NCI-H1930 (cell line): Measurements from ENCODE around the gene ZG16B.

Experiments
- DNase-seq, 2 experiments: peaks; one replicate each; lab custom pipeline; 2025; lab: John Stamatoyannopoulos, UW

The ZG16B gene

DNA sequence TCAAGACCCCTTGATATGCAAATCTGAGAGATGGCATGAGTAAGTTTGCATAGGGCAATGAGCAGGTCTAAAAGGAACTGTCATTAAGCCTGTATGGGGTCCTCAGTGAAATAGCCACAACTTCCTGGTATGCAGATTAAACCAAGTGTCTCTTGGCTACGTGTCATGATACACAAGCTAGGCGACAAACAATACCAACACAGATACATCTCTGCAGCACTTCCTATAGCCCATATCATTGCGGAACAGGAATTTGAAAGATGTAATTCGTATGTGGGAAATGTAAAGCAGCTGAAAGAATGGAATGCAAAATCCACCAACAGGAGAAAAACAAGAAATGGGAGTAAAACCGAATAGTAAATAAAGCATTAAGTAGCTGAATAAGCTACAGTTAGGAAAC is 15.0 kb downstream of the ZG16B start:
- no peak for DNase-seq

DNA sequence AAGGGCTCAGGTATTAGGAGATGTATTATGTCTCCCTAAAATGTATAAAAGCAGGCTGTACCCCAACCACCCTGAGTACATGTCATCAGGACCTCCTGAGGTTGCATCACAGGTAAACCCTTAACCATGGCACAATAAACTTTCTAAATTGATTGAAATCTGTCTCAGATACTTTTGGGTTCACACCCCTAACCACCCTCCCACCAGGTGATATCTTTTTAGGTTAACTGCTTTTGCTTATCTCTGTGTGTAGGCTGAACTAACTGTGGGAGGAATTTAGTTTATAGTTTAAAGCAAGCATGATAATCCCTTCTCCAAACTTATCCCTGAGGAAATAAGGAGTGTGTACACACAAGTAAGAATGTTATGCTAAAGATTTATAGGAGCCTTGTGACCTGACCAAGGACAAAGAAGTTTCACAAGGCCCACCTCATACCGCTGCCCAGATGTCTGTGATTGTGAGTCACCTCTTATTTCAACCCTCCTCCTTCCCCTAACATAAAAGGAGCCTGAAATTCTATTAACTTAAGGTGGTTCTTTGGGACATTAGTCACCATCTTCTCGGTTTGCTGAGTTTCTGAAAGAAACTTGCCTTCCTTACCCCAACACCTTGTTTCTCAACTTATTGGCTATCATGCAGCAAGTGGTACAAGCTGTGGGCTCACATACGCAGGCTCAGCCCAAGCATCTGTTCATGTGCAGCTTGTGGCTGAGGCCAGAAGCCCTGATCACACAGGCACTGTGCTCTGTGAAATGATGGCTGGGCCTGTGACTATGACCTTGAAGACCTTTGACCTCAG is 16.6 kb downstream of the ZG16B start:
- no peak for DNase-seq

DNA sequence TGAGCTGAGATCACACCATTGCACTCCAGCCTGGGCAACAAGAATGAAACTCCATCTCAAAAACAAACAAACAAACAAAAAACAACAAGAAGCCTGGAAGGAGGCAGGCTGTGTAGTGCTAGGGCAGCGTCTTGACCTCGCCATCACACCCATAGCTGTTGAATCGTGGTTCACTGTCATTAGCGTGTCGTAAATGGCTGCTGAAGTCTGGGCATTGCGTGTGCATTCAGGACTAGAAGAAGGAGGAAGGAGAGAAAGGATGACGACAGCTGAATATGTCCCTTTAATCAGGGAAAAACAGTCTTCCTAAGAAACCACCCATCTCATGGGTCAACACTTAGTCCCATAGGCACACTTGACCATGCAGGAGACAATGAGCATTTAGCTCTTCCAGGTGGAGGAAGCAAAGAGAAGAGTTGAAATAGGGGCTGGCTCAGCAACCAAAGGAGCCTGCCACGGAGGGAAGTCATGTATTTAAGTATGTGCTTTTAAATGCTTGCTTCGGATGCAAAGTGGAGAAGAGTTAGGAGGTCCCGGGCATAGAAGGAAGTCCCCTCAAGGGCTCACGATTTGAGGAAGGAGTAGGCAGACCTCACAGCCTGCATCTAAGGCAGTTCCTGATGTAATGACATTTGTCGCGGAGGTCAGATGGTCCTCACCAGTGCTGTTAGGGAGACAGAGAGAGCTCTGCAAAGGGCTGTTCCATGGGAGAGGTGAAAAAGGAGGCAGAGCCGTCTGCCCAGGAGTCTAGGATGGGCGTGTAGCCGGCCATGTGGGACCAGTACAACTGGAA is 19.0 kb downstream of the ZG16B start:
- DNase-seq = no peak

DNA sequence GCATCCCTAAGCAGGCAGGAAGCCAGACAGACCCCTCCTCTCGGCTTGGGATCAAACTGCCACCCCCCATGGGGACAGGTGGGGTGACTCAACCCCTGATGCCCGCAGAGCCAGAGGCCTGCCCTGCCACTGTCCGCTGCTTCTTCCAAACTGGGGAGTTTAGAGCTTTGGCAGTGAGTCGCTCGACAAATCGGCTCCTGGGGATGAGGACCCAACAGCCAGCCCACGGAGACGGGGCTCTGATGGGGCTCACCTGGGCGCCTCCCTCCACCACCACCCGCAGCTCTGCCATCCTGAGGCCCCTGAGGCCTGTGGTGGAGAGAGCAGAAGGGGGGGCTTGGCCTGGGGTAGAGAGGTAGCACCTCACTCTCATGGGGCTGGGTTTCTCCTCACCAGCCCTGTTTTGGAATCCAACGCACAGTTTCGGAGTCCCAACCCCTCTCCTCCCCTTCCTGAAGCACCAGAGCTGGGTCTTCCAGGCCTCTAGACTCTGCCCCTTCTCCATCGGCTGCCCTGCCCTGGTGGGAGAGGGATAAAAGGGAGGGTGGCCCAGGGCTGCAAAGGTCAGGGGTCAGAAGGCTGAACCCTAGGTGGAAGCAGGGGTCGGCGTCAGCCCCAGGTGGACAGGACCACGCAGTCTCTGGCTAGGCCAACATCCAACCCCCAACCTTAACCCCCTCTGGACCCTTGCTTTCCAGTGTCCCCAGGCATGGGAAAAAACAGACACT is 22.1 kb downstream of the ZG16B start:
- no peak for DNase-seq

DNA sequence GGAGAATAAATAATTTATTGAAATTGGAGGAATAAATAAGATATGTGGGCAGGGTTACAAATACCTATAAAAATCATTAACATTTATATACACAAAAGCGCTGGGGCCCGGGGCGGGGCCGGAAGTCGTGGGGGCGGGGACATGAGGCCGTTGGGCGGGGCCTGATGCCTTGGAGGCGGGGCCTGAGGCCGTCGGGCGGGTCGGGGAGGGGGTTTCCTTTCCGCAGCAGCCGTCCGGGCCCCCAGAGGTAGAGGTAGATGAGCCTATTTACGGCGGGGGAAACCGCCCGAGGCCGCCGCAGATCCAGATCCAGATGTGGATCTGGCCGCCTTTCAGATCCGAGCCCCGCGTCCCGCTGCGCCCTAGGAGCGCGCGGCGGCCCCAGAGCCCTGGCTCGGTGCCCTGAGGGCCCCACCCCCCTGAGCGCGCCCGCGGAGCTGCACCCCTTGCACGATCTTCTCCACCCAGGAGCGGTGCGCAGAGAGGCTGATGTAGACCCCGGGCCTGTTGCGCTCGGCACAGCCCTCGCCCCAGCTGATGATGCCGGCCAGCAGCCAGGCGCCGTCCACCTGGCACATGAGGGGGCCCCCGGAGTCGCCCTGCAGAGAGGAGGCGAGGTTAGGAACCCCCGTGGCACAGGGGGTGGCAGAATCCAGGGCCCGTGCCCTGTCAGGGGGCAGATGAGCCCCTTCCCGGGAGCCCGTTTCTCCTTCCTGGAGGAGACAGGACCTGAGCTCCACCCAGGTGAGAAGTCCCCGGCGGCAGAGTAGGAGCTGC is 22.8 kb downstream of the ZG16B start:
- no peak for DNase-seq

DNA sequence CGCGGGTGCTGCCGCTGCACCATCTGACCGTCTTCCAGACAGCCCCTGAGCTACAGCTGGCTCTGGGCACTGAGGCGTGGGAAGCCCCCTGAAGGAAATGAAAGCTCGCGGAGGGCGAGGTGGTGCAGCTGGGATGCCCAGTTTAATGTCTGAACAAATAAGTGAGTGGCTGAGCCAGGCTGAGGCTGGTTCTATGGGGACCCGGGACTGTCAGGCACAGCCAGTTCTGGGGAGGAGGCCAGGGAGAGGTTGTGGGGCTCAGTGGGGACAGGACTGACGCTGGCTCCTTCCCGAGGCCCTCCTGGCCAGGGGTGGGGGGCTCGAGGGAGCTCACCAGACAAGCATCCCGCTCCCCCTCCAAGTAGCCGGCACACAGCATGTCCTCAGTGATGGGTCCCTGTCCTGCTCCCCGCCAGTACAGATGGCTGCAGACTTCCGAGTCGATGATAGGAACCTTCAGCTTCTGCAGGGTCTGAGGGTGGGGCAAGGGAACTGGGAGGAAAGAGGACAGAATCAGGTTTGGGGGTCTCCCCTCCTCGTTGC is 23.5 kb downstream of the ZG16B start:
- DNase-seq = no peak

DNA sequence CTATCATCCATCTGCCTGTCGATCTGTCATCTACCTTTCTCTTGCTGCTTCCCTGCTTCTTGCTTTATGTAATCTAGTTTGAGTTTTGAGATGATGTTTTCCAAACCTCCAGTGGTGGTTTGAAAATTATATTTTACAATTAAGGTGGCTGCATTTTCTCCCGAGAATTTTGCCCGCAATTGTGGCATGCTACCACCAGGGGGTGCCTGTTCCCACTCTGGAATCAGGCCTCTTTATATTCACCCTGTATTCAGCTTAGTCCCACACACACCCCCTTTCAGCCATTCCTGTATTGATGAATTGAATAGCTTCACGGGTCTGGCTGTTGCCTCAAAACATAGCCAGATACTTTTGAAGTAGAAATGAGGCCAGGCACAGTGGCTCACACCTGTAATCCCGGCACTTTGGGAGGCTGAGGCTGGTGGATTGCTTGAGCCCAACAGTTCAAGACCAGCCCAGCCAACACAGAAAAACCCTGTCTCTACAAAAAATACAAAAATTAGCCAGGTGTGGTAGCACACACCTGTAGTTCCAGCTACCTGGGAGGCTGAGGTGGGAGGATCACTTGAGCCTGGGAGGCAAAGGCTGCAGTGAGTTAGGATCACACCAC is 24.7 kb downstream of the ZG16B start:
- no peak for DNase-seq

DNA sequence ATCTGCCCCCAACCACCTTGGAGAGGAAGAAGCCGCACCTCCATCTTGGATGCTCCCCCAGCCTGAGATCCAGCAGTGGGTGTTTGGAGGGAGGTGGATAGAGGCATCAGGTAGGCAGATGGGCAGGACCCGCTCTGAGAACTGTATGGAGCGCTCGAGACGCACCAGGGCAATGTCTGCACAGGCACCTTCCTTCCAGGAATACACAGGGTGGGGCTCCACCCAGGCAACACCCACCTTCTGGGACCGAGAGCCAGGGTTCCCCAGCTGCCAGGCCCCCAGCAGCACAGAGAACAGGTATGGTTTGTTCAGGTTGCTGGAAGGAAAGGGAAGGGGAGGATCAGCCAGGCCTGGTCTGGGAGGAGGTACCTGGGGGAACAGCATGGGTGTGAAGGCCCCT is 25.4 kb downstream of the ZG16B start:
- DNase-seq = no peak

DNA sequence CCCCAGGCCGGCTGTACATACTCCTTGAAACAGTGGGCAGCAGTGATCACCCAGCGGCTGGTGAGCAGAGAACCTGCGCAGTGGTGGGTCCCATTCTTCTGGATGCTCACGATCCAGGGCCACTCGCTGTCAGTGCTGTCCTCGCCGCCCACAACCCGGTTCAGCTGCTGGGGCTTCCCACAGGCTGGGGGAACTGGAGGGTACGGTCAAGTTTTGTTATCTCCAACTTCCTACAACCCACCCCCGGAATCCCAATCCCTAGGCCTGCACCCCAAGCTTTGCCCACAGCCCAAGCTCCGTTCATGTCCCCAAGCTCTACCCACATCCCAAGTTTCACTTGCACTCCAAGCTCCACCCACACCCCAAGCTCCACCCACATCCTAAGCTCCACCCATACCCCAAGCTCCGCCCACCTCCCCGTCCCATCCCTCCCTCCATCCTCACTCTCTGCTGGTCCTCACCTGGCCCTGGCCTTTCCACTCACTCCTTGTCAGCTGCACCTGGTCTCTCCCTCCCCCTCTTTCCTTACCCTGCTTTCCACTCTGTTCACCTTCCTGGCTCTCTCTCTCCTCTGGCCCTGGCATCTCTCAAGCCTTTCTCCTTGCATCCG is 26.1 kb downstream of the ZG16B start:
- no peak for DNase-seq

DNA sequence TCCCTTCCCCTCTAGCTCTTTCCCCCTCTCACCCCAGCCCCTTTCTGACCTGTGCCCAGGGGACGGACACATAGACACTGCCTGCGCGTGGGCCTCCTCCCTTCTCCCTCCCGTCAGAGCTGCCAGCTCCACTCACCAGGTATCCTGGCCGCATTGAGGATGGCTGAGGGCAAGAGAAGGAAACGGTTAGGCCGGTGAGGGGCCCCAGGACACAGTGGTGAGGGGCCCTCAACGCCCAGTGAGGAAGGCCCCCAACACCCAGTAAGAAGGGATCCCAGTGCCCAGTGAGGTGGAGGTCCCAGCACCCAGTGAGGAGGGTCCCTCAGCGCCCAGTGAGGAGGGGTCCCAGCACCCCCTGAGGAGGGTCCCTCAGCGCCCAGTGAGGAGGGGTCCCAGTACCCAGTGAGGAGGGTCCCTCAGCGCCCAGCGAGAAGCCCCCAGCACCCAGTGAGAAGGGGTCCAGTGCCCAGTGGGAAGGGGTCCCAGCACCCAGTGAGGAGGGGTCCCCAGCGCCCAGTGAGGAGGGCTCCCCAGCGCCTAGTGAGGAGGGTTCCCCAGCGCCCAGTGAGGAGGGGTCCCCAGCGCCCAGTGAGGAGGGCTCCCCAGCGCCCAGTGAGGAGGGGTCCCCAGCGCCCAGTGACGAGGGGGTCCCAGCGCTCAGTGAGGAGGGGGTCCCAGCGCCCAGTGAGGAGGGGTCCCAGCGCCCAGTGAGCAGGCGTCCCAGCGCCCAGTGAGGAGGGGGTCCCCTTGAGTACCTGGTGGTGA is 26.8 kb downstream of the ZG16B start:
- DNase-seq = no peak

DNA sequence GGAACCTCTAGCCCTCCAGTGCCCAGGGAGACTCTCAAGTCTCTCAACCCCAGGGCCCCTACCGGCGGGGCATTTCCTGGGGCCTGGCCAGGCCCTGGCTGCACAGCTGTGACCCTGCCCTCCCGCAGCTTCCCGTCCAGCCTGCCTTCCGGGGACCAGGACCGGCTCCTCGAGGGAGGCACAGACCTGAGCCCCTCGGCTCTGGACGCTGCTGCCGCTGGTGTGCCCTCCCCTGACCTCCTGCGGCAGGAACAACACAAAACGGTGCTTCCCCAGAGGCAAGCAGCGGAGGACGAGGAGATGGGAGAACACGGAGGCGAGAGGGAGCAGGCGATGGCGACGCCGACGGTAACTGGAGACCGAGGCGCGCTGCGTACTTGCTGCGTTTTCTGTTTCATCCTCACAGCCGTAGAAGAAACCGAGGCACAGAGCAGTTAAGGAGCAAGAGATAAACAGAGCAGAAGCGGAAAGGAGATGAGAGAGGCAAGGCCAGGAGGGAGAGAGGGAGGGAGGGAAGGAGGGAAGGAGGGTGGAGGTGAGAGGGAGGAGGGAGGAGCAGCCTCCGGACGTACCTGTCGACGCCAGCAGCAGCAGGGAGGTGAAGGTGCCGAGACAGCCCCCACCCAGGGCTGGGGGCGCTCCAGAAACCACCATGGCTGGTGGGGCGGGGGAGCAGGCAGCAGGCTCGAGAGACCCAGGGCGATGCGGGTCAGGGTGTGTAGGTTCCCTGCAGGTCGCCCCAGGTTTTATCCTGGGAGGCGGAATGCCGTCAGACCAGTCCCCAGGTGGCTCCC is 27.5 kb downstream of the ZG16B start, which contains the start of gene PRSS22:
PRSS22 (minus strand) TSS at position 720 of the 794 bp plus-strand sequence; CDS start at position 654, 66 bp downstream.
- DNase-seq = no peak

DNA sequence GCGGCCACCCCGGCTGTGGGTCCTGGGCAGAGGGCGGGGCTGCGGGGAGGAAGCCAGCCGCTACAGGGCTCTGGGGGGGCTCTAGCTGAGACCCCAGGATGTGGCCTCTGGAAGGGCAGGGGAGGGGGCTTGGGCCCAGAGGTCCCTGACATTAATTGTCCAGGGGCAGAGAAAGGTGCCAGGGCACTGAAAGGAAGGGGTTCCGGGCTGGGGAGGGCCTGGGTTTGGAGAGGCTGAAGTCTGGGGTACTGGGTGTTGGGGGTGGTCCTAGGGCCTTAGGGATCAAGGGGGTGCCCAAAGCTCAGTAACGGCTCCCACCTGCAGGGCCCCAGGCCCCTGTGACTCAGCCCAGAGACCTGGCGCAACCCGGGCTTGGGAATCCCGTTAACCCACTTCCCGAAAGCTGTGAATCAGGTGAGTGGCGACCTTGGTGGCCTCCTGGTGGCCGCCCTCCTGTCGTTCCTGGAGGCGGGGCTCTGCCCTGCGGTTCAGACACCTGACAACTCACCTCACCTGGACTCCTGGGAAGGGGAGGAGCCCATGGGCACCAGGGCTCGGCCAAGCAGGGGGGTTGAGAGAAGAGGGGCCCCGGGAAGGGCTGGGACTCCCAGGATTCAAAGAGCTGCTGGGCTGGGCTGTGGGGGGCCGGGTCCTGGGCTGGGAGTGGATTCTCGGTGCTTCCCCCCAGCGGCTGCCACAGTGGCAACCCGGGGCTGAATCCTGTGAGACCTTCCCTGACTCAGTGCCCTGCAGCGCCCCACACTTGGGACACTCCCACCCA is 28.3 kb downstream of the ZG16B start:
- DNase-seq = no peak

DNA sequence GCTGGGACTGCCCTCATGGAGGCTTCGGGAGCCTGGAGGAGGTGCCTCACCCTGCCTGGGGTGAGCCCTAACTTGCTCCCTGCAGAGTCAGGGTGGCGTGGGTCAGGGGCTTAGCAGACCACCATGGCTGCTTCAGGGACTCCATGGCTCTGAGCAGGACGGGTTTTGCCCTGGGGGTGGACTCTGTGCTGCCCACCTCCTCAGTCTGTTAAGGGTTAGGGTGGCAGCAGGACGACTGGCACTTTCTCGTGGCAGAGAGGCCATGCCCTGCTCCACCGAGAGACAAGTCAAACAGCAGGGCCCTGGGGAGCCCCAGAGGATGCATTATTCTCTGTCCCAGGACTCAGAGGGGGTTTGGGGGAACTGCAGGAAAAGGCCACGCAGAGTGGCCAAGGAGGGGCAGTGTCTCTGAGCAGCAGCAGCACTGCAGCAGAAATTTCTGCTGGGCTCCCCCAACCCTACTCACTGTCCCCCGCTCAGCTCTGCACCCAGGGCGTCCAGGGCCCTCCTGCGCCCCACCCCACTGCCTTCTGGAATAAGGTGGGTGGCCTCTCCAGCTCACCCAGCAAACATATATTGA is 29.7 kb downstream of the ZG16B start:
- no peak for DNase-seq

DNA sequence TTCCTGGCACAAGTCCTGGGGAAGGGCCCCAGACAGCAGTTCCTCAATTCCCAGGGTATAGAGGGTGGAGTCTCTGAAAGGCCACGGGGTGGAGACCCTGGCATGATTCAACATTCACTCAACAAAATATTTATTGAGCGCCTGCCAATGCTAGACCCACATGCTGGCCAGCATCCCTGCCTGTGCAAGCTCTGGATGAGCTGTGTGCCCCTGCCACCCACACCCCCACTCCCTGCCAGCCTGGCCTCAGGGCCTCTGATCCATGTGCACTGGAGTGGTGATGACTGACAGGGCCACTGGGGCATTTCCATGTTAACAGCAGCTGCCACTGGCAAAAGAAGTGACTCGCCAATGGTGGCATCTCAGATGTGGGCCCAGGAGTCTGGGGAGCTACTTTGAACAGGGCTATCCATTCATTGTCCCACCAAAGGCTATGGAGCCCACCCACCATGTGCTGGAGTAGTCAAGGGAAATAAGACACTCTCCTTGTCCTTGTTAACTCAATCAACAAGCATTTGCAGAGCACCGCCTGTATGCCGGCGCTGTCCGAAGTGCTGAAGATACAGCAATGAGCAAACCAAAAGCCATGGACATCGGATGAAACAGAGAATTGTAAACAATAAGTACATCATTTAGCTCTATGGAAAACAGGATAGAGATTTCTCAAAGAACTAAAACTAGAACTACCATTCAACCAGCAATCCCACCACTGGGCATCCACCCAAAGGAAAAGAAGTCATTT is 30.9 kb downstream of the ZG16B start:
- DNase-seq = no peak

DNA sequence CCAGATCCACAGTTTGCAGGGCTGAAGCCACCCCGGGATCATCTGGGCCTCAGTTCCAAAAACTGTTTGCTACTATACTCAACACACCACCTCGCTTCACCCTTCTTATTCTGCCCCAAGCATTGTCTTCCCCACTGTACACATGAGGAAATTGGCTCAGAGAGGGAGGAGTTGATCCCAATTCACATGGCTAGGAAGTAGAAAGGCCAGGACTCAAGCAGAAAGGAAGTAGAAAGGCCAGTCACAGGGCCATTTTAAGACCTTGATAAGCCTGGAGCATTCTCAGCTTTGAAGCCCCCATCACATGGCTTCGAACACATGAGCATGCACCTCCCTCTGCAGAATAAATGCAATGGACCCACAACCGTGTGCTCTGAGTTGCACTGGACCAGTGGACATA is 35.5 kb downstream of the ZG16B start:
- DNase-seq = no peak

DNA sequence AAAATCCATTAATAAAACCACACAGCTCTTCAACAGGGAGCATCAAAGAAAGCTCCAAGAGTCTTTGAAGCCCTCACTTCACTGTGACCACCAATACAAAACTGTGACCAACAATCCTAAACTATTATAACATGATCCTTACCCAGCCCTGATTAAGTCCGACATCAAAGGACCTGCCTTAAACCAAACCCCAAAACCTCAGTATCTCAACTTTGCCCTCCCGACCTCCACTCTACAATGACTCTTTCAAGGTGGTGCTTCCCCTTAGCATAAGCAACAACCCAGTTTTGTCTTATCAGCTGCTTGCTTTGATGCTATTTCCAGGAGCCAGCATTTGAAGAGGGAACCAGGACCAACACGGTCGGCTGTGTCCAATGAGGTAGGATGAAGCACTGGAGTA is 36.3 kb downstream of the ZG16B start:
- DNase-seq = no peak

DNA sequence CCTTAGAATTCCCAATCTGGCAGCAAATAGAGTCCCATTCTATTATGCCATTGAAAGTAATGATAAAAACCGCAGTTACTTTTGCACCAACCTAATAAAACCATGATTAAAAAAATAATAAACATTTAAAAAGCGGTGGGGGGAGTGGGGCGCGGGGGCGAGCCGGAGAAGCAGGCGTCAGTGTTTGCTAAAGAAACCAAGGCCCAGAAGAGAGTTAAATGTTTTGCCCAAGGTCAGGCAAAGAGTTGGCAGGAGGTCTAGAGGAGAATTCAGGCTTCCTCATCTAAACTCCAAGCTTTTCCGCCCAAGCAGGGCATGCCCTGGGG is 37.5 kb downstream of the ZG16B start:
- no peak for DNase-seq
